Measurements from ENCODE around the gene TRIM24. TPM values are rescaled to one million over a fixed set of nuclear protein-coding genes. Genes with fewer than 3 reads are reported as not detected.

TRIM24 gene
- total and polyA plus RNA-seq, 2 of the 13 experiments (the other 11 are each of a cell fraction or from before 2014, with no cell fraction given) = 100 to 106 TPM

GRCh38 chr7:138542183-138542582 lies 82.1 kb downstream of the TRIM24 start:
- no peaks in the 10 kb centered on the region for H3K27me3 ChIP-seq (ENCODE audit: control insufficient read depth in 1 of 2, insufficient read depth in 2 of 2, low read length in 2 of 2)
- no peaks in the 10 kb centered on the region for H3K4me1 ChIP-seq (ENCODE audit: insufficient read depth, low read length)
- no peak overlapping the region for H3K4me3 ChIP-seq (replicated peaks in 1 of 3; ENCODE audit: insufficient read depth in 1 of 3, low read depth in 2 of 3, low read length in 3 of 3)
- DNase-seq (ENCODE audit: low spot score) (no peak), ATAC-seq (no peak), FAIRE-seq (no peak)
- ChIA-PET CTCF (ENCODE audit: low intra/inter-chr PET ratio, low total read pairs) (no interaction called here), POLR2A (interaction anchor here (0.6 to 0.9 kb wide), 2 partner anchors 23 to 1702 kb away, joined by 3 read pairs; no protein-coding TSS in a partner anchor)
- no peaks in the 10 kb centered on the region for H3K9me3 ChIP-seq (ENCODE audit: low read length)
- no peak overlapping the region for H2AFZ ChIP-seq (ENCODE audit: low read length)
- in situ Hi-C loops (cut with HindIII; ENCODE audit: extremely low pct_ligation_motif_present, low pct_unique_long_range_greater_than_20kb) (no loop called here), intact Hi-C loops (cut with micrococcal nuclease; ENCODE audit: unreplicated experiment) (no loop called here)
- peaks cover 12% of the 10 kb centered on the region for H4K20me1 ChIP-seq (ENCODE audit: insufficient read depth, low read length)
- 99% methylated on average over 2 of the region's 2 CpGs for WGBS (ENCODE audit: low lambda C conversion rate)
- TF ChIP-seq ARNT2 (CRISPR knock-in tag; IDR thresholded peaks at IDR 0.05; ENCODE audit: low read depth) (no peak), RBM22 (optimal IDR thresholded peaks at IDR 0.05; ENCODE audit: low read length) (peak; percentile 96)
- peaks cover 48% of the 10 kb centered on the region for H3K79me2 ChIP-seq (ENCODE audit: insufficient read depth, low read length)
- peaks cover 11 to 94% of the 10 kb centered on the region in 2 experiments for H3K36me3 ChIP-seq (replicated peaks in 1 of 2; ENCODE audit: control insufficient read depth in 1 of 2, insufficient read depth in 2 of 2, low read length in 2 of 2)
- no peak overlapping the region for H3K4me2 ChIP-seq (ENCODE audit: low read depth, low read length)
- no peak overlapping the region for H3K9ac ChIP-seq (ENCODE audit: insufficient read depth, low read depth, low read length)
- no peak overlapping the region for H3K27ac ChIP-seq (ENCODE audit: extremely low read length, insufficient read depth, low read length)
- BruUV-seq (replicated peaks) = no TSS peak

GRCh38 chr7:138543739-138544138 lies 83.7 kb downstream of the TRIM24 start:
- Histone ChIP-seq H3K27me3 (ENCODE audit: control insufficient read depth in 1 of 2, insufficient read depth in 2 of 2, low read length in 2 of 2) (no peaks in the 10 kb centered on the region), H3K4me1 (ENCODE audit: insufficient read depth, low read length) (no peaks in the 10 kb centered on the region), H3K4me2 (ENCODE audit: low read depth, low read length) (no peak overlapping the region), H2AFZ (ENCODE audit: low read length) (no peak overlapping the region), H3K36me3 (replicated peaks in 1 of 2; ENCODE audit: control insufficient read depth in 1 of 2, insufficient read depth in 2 of 2, low read length in 2 of 2) (peaks cover 16 to 89% of the 10 kb centered on the region in 2 experiments), H4K20me1 (ENCODE audit: insufficient read depth, low read length) (peaks cover under 1% of the 10 kb centered on the region), H3K79me2 (ENCODE audit: insufficient read depth, low read length) (peaks cover 44% of the 10 kb centered on the region), H3K4me3 (replicated peaks in 1 of 3; ENCODE audit: insufficient read depth in 1 of 3, low read depth in 2 of 3, low read length in 3 of 3) (no peak overlapping the region), H3K9ac (ENCODE audit: insufficient read depth, low read depth, low read length) (no peak overlapping the region), H3K9me3 (ENCODE audit: low read length) (no peaks in the 10 kb centered on the region), H3K27ac (ENCODE audit: extremely low read length, insufficient read depth, low read length) (no peak overlapping the region)
- ChIA-PET POLR2A (no interaction called here), CTCF (ENCODE audit: low intra/inter-chr PET ratio, low total read pairs) (no interaction called here)
- no TSS peak for BruUV-seq (replicated peaks)
- intact Hi-C loops (cut with micrococcal nuclease; ENCODE audit: unreplicated experiment) (no loop called here), in situ Hi-C loops (cut with HindIII; ENCODE audit: extremely low pct_ligation_motif_present, low pct_unique_long_range_greater_than_20kb) (no loop called here)
- no peak for ATAC-seq
- no peak for DNase-seq (ENCODE audit: low spot score)
- no peak for FAIRE-seq
- WGBS (ENCODE audit: low lambda C conversion rate) = 100% methylated on average over 2 of the region's 2 CpGs
- TF ChIP-seq CBX2 (IDR thresholded peaks at IDR 0.05; ENCODE audit: low read depth, low read length) (no peak), CBX2 (CRISPR knock-in tag; IDR thresholded peaks at IDR 0.05; ENCODE audit: low read depth) (no peak), RBM22 (optimal IDR thresholded peaks at IDR 0.05; ENCODE audit: low read length) (peak; percentile 94), MLLT10 (CRISPR knock-in tag; IDR thresholded peaks at IDR 0.05) (no peak)
